NCI-H1417 (cell line): ENCODE measurements around the gene ADORA2A.

Source experiments
- DNase-seq, 3 experiments: peaks; one replicate each; lab custom pipeline; 2025; lab: John Stamatoyannopoulos, UW

ADORA2A gene

DNA sequence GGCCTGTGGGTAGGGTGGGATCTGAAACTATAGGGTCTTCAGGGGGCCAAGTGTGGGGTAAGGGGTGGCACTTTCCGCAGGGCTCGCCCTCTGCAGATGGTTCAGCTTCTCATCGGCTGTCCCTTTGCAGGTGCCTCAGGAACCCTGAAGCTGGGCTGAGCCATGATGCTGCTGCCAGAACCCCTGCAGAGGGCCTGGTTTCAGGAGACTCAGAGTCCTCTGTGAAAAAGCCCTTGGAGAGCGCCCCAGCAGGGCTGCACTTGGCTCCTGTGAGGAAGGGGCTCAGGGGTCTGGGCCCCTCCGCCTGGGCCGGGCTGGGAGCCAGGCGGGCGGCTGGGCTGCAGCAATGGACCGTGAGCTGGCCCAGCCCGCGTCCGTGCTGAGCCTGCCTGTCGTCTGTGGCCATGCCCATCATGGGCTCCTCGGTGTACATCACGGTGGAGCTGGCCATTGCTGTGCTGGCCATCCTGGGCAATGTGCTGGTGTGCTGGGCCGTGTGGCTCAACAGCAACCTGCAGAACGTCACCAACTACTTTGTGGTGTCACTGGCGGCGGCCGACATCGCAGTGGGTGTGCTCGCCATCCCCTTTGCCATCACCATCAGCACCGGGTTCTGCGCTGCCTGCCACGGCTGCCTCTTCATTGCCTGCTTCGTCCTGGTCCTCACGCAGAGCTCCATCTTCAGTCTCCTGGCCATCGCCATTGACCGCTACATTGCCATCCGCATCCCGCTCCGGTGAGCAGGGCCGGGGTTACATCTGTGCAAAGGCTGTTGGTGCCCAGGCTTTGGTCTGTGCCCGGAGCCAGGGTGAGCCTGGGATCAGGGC, 5.8 kb downstream of the ADORA2A start:
- no peak for DNase-seq

DNA sequence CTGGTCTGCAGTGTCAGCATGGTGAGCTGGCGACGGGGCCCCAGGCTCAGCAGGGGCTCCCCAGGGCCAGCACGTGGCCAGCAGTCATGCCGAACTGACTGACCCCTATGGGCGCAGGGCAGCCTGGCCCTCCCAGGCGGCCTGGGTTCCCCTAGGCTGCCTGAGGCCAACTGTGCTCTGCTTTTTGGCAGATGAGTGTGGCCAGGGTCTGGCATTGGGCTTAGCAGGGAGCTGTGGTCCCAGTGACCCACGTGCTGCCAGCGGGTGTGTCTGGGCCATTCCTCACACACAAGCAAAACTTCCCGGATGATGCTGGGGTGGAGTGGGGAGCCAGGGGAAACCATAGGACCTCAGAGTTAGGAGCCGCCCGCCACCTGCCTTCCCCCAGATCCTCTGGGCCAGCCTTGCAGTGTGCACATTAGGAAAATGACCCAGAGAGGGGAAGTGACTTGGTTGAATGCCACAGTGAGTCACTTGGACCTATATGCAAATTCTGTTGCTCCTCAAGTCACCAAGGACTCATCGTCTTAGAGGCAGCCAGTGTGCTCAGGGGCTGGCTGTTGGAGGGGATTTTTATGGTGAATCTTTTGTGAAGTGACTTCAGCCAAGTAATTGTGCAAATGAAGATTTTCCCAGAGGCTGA, 6.5 kb downstream of the ADORA2A start:
- no peak for DNase-seq

DNA sequence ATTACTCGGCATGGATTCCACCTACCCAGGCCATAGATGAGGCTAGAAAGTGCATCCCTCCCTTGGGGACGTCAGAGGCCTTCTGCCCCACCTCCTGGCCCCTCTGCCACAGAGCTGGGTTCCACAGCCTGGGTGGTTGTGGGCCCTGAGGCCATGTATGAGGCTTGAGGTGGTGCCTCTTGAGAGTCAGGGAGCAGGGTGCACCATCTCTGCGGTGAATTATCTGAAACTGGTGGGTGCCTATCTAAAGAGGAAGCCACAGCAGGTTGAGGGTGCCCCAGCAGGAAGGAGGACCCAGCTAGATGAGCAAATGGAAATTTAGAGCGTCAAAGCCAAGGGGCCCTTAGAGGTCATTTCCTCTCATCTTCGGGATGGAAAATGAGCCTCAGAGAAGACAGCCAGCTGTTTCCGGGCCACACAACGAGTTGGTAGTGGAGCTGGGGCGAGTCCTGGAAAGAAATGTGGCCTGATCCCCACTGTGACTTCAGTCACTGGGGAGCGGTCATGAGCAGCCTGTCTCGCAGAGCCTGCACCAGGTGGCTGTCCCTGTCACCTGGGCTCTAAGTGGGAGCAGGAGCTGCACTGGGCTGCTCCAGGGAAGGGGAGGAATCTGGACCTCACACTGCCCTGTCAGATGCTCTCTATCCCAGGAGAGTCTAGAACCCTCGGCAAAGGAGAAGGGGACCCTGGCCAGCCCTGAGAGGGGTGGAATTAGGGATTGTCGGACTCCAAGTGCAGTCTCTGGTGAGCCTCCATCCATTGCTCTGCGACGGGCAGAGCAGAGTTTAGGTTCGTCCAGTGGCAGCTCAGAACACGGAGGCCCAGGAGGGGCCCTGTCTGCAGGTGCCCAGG, 7.3 kb downstream of the ADORA2A start:
- DNase-seq = no peak

DNA sequence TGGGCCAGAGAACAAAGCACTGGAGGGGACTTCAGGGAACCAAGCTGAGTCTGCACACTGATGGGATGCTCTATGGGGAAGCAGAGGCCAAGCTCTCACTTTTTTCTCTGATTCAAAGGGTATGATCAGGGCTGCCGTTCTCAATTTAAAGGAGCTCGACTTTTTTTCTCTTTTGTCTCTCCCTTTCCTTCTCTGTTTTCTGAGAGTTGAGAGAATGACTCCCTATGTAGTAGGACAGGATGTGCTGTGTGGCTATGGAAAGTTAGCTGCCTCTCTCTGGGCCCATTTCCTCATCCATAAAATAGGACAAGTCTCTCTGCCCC, 7.9 kb downstream of the ADORA2A start:
- no peak for DNase-seq

DNA sequence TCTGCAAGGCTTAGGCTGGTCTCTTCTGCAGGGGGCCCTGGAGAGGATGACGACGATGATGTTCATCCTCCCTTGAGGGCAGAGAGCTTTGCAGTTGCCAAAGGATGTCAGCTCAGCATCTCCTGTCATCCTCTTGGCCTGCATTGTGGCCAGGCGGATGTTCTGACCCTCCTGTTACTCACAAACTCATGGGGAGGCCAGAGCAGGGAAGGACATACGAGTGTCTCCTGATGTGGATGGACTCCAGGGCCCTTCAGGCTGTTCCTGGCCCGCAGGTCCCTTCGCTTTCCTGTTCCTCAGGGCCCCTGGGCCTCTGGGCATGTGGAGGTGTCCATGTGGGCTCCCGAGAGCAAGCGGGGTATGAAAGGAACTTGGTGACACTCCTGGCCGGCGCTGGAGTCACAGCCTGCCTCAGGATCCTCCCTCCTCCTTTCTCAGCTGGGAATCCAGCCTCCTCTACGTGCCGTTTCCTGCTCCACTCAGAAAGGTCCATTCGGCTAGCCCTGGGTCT, 8.5 kb downstream of the ADORA2A start:
- DNase-seq = no peak

DNA sequence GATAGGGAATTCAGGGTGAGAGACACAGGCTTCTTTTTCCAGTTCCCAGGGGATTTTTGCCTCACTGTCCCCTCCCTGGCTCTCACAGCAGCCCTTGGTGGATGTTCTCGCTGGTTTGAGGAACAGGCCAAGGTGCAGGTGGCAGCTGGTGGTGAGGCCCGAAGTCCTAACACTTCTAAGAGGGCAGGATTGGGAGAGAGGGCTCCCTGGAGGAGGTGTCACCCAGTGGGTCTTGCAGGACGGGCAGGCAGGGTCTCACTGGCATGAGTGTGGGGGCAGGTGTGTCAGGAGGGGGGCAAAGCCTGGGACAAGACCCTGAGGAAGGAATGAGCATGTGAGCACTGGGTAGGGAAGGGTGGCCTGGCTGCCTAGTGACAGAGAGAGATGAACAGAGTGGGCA, 9.2 kb downstream of the ADORA2A start:
- no peak for DNase-seq

DNA sequence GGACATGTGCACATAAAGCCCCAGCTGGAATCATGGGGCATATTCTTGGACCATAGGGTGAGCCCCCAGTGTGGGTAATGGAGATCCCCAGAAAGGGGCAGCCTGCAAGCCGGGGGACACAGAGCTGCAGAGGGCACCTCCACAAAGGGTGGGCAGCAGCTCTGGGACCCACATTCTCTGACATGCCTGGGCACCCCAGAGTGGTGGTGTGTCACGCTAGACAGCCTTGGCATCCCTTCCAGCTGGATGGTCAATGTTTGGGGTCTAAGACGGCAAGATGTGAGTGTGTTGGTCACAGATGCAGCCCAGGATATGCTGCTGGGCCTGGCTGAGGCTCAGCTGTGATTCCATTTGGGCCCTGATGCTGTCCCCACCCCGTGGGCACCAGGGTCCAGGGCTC, 9.7 kb downstream of the ADORA2A start:
- no peak for DNase-seq

DNA sequence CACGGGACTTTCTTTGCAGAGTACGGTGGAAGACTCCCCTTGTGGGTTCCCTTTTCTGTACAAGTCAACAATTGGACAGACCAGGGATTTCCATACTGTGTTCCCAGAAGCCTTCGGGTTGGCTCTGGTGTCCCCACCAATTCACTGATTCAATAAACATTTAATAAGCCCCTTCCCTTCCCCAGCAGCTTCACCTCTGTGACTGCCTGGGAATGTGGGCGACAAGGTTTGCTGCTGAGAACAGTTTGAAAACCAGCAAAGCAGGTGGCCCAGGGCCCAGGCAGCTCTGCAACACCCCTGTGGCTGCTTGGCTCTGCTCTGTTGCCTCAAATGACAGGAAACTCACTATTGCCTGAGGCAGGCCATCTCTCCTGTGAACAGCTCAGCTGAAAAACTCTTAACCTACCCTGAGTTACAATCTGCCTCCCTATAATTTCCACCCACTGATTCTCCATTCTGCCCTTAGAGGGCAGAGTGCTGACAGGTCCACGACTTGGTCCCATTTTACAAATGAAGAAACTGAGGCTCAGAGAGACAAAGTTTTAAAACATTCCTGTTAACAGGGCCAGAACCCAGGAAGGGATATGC, 10.4 kb downstream of the ADORA2A start:
- DNase-seq = peak in 1 of 3 experiments; percentile 35

DNA sequence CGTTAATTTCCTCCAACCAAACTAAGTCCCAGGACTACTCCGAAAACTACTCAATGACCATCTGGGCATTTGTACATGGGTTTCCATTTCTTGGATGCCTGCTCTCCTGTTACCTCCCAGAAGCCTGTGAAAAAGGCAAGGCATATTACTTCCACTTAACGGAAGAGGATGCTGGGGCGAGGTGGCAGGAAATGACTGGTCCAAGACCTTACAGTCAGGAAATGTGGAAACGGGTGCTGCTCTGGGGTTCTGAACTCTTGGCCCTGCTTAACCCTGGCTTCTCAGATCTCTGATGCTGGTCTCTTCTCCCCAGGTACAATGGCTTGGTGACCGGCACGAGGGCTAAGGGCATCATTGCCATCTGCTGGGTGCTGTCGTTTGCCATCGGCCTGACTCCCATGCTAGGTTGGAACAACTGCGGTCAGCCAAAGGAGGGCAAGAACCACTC, 12.9 kb downstream of the ADORA2A start:
- no peak for DNase-seq

DNA sequence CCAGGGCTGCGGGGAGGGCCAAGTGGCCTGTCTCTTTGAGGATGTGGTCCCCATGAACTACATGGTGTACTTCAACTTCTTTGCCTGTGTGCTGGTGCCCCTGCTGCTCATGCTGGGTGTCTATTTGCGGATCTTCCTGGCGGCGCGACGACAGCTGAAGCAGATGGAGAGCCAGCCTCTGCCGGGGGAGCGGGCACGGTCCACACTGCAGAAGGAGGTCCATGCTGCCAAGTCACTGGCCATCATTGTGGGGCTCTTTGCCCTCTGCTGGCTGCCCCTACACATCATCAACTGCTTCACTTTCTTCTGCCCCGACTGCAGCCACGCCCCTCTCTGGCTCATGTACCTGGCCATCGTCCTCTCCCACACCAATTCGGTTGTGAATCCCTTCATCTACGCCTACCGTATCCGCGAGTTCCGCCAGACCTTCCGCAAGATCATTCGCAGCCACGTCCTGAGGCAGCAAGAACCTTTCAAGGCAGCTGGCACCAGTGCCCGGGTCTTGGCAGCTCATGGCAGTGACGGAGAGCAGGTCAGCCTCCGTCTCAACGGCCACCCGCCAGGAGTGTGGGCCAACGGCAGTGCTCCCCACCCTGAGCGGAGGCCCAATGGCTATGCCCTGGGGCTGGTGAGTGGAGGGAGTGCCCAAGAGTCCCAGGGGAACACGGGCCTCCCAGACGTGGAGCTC, 13.5 kb downstream of the ADORA2A start:
- DNase-seq = no peak

DNA sequence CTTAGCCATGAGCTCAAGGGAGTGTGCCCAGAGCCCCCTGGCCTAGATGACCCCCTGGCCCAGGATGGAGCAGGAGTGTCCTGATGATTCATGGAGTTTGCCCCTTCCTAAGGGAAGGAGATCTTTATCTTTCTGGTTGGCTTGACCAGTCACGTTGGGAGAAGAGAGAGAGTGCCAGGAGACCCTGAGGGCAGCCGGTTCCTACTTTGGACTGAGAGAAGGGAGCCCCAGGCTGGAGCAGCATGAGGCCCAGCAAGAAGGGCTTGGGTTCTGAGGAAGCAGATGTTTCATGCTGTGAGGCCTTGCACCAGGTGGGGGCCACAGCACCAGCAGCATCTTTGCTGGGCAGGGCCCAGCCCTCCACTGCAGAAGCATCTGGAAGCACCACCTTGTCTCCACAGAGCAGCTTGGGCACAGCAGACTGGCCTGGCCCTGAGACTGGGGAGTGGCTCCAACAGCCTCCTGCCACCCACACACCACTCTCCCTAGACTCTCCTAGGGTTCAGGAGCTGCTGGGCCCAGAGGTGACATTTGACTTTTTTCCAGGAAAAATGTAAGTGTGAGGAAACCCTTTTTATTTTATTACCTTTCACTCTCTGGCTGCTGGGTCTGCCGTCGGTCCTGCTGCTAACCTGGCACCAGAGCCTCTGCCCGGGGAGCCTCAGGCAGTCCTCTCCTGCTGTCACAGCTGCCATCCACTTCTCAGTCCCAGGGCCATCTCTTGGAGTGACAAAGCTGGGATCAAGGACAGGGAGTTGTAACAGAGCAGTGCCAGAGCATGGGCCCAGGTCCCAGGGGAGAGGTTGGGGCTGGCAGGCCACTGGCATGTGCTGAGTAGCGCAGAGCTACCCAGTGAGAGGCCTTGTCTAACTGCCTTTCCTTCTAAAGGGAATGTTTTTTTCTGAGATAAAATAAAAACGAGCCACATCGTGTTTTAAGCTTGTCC, 14.3 kb downstream of the ADORA2A start:
- no peak for DNase-seq

DNA sequence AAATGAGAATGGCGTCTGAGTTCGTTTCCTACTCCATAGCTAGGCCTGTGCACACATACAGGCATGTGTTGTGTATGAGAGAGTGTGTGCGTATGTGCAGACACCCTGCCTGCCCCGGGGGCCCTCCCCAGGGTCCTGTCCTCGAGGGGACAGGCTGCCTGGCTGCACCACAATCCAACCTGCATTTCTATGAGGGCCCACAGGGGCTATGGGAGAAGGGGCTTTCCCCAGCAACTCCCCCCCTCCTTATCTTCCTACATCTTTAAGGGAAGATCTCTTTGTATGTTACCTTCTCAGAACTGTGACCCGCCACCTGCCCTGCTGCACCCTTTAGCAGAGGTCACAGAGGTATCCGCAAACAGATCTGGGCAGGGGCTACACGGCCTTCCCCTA, 14.9 kb downstream of the ADORA2A start:
- DNase-seq = no peak

DNA sequence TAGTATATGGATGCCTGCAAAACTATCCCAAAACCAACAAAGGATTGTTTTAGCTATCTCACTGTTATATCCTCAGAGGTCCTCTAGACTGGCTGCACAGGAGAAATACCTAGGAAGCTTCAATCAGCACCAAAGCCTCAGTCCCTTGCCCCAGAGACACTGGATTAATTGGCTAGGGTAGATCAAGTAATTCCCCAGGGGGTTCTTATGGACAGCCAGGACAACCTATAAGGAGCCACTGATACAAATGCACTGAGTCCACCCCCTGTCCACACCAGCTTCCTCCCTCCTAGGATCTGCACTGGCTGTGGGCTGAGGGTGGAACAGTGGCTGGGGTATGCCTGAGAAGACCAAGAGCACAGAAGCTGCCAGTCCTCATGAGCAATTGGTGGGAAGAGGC, 16.3 kb downstream of the ADORA2A start:
- DNase-seq = no peak

DNA sequence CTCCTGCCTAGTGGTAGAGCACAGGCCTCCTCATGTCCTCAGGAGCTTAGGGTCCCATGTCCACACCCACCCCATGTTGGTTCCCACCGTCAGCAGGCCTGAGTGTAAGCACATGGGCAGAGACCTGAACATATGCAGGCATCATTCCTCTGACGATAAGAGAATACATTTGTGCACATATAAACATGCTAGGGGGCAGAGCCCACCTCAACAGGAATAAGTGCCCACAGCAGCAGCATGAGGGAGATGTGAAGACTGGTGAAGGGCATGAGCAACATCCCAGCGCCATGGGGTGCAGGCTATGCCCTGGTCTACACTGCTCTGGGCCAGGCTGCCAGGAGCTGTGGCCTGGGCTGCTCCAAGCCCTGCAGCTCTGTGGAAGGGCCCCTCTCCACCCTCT, 16.9 kb downstream of the ADORA2A start:
- no peak for DNase-seq

DNA sequence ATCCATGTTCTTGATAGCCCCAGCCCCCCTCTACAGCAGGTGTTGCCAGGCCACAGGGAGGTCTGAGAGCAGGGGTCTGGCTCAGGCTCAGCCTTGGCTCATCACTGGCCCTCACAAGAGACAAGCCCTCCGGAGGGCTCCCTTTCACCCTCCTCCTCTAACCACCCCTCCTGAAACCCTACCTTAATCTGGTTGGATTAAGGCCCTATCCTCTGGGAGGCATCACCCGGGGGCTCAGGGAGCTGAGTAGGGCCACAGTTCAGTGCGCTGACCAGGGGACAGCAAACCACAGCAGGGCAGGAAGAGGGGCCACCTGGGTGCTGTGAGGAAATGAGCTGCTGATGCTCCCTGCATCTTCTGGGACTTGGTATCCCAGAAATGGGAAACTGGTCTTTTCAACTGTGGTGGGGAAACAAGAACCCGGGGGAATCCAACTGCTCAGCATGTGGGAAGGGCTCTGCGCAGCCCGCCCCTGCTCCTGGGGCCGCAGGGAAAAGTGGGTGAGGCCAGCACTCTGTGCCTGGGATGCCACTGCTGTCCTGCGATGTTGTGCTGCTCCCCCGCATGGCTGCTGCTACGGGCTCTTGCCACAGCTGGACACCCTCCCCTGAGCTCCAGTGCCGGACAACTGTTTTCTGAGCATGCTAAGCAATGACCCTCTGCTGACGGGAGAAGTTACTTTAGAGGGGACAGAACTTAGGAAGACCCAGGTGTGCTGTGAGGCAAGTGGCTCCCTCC, 17.5 kb downstream of the ADORA2A start:
- DNase-seq = no peak

DNA sequence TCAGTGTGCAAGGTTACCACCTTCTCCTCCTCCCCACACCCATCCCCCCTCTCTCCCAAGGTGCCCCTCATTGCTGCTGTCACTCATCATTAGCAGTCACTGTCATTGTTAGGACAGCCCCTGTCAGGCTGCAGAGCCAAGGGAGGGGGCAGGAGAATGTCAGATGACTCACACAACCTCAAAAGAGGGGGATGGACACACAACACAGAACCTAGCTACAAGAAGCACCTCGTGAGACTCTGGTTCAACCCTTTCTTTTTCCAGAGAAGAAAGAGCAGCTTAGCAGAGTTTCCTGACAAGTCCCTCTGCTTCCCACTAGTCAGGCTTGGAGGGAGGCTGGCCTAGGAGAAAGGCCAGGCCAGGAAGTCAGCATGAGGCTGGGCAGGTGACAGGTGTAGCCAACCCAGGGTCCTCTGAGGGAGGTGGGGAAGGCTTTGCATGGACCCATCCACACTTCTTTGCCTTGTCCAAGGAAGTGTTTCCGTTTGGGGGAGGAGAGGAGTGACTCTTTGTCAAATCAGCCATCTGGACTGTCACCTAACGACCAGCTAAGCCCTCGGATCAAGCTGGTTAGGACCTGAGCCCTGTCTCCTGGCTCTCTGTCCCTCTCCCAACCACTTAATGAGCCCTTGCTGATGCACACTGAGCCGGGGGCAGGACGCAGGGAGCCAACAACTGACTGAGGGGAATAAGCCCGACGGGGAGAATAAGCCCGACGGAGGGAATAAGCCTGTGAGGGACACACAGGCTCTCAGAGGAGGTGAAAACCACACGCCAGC, 18.3 kb downstream of the ADORA2A start:
- DNase-seq = peak in 2 of 3 experiments; percentile 11 to 26

DNA sequence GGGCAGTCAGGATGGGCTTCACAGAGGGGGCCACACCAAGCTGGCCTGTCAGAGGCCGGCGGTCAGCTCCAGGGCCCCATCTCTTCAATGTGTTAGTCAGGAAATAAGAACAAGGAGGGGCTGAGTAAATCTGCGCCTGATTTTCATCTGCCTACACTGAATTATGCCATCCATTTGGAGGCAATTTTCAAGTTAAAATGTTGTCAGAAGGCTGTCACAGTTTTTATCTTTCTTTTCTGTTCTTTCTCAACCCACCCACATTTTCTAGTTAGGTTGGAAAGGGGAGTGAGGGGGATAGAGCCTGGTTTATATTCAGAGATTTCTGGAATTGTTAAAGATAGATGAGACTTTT, 18.8 kb downstream of the ADORA2A start:
- no peak for DNase-seq

DNA sequence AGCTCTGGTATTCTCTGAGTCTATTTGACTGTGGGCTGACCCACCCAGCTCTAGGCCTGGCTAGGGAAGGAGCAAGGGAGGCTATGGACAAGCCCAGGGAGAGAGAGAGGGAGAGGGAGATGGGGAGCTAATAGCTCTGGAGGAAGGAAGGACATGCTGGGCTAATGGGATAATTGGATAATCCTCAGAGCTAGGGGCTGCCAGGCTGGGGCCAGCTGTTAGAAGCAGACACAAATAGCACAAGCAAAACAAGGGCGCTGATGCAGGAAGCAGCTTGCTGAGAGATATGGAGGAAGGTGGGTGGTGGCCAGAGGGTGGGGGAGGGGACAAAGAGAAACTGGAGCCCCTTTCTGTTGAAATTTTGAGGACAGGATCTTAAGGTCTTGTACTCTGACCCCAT, 23.2 kb downstream of the ADORA2A start:
- DNase-seq = peak in 2 of 3 experiments; percentile 54 to 91

DNA sequence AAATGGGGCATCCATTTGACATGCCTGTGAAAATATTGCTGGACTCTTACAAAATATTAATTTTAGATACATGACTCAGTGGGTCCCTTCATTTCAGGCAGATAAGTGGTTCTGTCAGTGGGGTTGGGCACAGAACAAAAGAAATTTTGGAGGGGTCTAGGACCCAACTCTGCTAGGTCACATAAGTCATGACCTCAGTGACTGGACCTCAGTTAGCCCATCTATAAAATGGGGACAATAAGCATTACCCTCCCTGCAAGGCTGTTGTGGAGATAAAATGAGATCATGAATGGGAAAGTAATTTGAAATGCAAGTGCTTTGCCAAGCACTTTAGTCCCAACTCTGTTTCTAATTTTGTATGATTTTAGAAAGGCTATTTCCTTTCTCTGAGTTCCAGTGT, 23.8 kb downstream of the ADORA2A start:
- no peak for DNase-seq
